GM18507 (cell line): ENCODE data around the gene SSNA1.

Experiments used
- DNase-seq: peaks from one replicate; pipeline ENCODE4 v3.0.0; 2011; ENCODE audit warnings: low read depth; ENCODE audit not compliant: insufficient read length; ENCODE audit errors: extremely low spot score
- FAIRE-seq: peaks from 2 replicates; lab custom pipeline; 2011; peaks lifted over from hg19 to GRCh38; lab: Jason Lieb, UNC

The SSNA1 gene

DNA sequence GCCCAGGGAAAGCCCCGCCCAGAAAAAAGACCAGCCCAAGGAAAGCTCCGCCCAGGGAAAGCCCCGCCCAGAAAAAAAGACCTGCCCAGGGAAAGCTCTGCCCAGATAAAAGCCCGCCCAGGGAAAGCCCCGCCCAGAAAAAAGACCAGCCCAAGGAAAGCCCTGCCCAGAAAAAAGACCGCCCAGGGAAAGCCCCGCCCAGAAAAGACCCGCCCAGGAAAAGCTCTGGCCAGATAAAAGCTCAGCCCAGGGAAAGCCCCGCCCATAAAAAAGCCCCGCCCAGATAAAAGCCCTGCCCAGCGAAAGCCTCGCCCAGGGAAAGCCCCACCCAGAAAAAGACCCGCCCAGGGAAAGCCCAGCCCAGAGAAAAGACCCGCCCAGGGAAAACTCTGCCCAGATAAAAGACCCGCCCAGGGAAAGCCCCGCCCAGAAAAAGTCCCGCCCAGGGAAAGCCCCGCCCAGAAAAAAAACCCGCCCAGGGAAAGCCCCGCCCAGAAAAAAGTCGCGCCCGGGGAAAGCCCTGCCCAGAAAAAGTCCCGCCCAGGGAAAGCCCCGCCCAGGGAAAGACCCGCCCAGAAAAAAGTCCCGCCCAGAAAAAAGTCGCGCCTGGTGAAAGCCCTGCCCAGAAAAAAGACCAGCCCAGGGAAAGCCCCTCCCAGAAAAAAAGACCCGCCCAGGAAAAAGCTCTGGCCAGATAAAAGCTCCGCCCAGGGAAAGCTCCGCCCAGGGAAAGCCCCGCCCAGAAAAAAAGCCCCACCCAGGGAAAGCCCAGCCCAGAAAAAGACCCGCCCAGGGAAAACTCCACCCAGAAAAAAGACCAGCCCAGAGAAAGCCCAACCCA, 37.6 kb upstream of the SSNA1 start:
- FAIRE-seq: peak; percentile 93
- DNase-seq: peak; percentile 70

DNA sequence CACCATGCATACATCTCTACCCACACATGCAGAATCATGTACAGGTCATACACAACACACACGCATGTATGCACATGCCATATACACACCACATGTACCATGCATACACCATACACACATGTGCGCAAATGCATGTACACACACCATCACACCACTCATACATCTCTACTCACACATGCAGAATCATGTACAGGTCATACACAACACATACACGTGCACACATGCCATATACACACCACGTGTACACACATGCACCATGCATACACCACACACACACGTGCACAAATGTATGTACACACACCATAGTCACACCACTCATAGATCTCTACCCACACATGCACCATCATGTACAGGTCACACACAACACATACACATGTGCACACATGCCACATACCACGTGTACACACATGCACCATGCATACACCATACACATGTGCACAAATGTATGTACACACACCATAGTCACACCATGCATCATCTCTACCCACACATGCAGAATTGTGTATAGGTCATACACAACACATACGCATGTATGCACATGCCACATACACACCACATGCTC, 35.6 kb upstream of the SSNA1 start:
- DNase-seq (no peak), FAIRE-seq (no peak)

DNA sequence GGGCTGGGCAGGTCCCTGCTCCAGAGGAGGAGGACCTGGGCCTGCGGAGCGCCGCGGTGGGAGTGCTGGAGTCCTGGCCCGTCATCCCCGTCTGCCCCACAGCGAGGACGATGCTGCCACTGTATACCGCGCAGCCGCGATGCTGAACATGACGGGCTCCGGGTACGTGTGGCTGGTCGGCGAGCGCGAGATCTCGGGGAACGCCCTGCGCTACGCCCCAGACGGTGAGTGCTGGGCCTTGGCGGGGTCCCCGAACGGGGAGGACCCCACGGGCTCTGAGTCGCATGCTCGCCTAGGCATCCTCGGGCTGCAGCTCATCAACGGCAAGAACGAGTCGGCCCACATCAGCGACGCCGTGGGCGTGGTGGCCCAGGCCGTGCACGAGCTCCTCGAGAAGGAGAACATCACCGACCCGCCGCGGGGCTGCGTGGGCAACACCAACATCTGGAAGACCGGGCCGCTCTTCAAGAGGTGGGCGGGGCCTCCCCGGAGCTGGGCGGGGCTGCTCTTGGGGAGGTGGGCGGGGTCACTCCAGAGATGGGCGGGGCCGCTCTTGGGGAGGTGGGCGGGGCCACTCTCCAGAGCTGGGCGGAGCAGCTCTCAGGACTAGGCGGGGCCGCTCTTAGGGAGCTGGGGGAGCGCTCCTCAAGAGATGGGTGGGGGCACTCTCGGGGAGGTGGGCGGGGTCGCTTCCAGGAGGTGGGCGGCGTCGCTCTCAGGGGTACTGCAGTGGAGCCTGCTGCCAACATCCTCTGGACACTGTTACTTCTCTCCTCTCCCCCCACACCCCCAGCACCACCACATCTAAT, 31.7 kb upstream of the SSNA1 start:
- peak; percentile 52 for DNase-seq
- peak; percentile 66 for FAIRE-seq

DNA sequence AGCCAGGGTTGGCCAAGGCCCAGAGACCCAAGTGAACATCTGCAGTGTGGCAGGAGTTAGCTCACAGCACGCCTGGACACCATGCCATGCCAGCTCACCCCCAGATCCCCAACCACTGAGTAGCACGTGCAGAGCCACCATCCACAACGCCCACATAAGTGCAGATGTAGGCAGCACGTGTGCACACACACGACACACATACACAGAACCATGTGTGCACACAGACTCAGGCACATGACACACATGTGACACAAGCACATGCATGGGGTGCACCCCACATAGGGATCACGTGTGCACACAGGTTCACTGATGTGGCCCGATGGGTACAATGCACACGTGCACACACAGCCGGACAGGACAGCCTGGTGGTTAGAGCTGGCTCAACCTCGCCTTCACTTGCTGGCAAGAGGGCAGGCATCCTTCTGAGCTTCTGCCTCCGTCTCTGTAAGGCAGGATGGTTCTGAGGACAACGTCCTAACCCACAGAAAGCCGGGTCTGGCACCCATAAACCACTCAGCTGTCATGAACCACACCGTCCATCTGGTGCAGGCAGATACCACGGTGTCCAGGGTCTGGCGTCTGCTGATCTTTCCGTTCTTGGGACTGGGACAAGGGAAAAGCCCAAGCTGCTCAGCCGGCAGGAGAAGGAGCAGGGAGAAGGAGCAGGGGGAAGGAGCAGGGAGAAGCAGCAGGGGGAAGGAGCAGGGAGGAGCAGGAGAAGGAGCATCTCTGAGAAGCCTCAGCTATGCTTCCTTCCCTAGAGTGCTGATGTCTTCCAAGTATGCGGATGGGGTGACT, 30.7 kb upstream of the SSNA1 start:
- DNase-seq: no peak
- FAIRE-seq: no peak

DNA sequence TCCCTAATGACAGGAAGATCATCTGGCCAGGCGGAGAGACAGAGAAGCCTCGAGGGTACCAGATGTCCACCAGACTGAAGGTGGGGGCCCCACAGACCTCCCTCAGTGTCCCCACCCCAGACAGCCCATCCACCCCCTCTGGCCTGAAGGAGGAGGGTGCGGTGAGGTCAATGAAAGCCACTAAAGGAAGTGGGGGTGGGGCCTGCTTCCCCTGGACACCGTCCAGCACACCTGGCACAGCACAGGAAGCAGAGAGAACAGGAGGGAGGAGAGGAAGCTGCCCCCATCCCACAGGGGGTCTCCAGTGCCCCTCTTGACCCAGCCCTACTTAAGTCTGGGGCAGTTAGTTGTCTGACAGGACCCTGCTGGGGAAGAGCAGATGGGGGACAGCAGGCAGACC, 29.9 kb upstream of the SSNA1 start:
- peak; percentile 68 for FAIRE-seq
- DNase-seq: no peak

DNA sequence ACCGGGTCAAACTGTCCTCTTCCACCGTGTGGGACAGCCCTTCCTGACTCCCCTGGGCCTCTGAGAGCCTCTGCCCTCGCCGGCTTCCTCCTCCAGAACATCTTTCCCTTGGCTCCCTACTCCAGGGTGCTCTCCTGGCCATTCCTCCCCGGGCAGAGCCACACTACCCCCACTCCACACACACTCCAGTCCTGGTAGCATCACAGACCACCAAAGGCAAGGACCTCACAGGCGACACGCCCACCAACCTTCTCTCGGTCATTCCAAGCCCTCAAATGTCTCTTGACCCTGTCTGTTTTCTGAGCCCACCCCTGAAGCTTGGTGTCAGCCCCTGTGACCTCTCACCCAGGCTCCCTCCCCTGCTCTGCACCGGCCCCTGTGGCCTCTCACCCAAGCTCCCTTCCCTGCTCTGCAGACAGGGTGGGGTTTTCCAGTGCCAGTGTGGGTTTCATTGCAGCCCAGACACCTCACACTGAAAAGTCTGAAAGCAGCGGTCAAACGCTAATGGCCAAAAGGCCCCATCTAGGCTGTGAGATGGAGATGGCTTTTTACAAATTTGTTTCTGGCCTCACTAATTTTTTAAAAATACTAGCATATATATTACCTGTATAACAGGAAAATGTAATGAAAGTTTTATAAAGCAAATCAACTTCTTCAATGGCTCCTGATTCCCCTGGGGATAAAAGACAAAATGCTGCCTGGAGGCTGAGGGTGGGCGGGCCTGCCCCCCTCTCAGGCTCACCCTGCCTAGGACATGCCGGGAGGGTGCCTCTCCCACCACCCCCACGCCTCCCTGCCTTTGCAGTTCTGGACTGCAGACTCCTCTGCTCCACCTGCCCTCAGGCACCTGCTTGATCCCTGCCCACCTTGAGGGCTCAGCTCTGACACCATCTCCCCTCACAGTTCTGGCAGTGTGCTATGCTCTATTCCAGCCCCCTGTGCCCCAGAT, 29.1 kb upstream of the SSNA1 start:
- FAIRE-seq (peak; percentile 82), DNase-seq (no peak)

DNA sequence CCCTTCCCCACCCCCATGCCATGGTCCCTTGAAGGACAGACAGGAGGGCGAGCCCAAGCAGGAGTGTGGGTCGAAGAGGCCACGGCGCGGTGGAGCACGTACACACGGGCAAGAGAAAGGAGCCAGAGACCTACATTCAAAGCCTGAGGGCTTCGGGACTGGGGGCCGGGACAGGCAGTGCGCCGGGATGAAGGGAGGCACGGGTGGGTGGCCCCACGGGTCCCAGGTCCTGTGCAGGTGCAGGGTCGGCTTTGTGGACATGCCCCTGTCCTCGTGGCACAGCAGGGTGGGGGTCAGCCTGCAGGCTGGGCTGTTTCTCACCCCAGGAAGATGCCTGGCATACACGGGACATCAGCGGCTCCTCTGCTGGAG, 28.4 kb upstream of the SSNA1 start:
- FAIRE-seq: no peak
- no peak for DNase-seq

DNA sequence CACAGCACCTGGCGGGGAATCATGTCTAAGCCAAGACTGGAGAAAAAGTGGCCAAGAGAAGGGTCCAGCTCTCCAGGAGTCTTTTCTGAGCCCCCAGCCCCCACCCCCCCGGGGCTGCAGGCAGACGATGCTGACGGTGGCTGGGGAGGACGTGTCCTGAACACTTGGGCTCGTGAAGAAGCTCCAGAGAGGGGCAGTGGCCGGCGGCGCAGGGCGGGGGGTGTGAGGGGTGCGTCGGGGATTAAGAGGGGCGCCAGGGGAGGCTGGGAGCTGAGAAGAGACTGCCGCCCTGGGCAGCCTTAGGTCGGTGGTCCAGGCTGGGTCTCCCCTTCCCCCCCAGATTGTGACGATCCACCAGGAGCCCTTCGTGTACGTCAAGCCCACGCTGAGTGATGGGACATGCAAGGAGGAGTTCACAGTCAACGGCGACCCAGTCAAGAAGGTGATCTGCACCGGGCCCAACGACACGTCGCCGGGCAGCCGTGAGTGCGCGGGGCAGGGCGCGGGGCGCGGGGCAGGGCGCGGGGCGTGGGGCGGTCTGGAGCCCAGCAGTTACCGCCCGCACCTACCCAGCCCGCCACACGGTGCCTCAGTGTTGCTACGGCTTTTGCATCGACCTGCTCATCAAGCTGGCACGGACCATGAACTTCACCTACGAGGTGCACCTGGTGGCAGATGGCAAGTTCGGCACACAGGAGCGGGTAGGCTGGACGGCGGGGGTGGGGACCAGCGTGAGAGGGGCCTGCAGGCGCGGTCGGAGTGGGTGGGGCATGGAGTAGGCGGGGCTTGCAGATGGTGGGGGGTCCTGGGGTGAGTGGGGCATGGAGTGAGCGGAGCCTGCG, 27.5 kb upstream of the SSNA1 start:
- FAIRE-seq: no peak
- DNase-seq: no peak

DNA sequence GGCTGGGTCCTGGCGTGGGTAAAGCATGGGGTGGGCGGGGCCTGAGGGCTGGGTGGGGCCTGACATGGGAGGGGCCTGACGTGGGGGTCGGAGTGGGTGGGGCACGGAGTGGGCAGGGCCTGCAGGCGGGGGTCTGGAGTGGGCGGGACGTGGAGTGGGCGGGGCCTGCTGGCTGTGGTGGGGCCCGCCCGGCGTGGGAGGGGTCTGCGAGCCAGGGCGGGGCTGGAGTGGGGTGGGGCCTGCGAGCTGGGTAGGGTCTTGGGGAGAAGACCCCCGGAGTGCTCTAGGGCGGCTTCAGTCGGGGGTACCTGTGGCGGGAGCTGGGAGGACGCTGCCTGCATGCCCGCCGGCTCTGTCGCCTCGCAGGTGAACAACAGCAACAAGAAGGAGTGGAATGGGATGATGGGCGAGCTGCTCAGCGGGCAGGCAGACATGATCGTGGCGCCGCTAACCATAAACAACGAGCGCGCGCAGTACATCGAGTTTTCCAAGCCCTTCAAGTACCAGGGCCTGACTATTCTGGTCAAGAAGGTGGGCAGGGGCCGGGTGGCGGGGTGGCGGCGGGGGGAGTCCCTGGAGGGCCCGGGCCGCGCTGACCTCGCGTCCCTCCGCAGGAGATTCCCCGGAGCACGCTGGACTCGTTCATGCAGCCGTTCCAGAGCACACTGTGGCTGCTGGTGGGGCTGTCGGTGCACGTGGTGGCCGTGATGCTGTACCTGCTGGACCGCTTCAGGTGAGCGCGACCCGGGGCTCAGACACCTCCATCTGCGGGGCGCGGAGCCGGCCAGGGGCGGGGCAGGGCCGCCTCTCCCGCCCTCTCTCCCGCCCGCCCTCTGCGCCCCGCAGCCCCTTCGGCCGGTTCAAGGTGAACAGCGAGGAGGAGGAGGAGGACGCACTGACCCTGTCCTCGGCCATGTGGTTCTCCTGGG, 26.7 kb upstream of the SSNA1 start:
- FAIRE-seq: no peak
- no peak for DNase-seq

DNA sequence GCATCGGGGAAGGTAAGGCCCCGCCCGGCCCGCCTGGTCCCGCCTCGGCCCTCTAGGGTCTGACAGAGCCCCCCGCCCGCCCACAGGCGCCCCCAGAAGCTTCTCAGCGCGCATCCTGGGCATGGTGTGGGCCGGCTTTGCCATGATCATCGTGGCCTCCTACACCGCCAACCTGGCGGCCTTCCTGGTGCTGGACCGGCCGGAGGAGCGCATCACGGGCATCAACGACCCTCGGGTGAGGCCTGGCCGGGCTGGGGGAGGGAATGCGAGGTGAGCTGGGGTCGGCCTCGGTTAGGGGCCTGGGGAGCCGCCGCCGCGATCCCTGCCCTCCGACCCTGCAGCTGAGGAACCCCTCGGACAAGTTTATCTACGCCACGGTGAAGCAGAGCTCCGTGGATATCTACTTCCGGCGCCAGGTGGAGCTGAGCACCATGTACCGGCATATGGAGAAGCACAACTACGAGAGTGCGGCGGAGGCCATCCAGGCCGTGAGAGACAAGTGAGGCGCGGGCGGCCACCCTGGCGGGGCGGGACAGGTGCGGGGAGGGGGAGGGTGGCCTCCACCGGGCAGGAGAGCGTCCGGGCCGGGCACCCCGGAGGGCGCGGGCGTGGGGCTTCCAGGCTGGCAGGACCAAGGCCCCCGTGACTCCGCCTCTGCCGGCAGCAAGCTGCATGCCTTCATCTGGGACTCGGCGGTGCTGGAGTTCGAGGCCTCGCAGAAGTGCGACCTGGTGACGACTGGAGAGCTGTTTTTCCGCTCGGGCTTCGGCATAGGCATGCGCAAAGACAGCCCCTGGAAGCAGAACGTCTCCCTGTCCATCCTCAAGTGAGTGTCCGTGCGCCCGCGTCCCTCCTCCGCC, 25.7 kb upstream of the SSNA1 start:
- no peak for FAIRE-seq

DNA sequence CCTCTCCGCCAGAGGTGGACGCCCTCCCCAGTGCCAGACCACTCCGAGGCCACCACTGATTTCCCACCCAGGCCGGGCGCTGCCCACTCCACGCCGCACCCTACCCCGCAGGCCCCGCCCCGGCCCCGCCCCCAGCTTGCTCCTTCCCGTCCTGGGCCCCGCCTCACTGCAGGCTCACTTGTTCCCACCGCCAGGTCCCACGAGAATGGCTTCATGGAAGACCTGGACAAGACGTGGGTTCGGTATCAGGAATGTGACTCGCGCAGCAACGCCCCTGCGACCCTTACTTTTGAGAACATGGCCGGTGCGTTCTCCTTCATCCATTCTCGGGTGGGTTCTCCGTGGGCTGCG, 25.1 kb upstream of the SSNA1 start:
- no peak for FAIRE-seq
- DNase-seq: no peak

More for the DNA sequence above, 25.7 kb upstream of the SSNA1 start:
- no peak for DNase-seq

DNA sequence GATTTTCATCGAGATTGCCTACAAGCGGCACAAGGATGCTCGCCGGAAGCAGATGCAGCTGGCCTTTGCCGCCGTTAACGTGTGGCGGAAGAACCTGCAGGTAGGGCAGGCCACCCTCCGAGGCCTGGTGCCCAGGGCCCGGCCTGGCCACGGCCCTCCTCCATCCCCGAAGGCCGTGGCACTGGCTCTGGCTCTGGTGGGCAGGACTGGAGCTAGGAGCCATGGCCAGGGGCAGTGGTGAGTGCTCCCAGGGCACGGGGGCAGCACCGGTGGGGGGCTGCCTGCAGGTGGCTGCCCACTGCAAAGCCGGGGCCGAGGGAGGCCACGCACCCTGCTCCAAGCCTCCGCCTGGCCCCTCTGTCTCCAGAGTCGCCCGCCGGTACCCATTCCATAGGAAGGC, 24.7 kb upstream of the SSNA1 start:
- no peak for FAIRE-seq
- DNase-seq: no peak

DNA sequence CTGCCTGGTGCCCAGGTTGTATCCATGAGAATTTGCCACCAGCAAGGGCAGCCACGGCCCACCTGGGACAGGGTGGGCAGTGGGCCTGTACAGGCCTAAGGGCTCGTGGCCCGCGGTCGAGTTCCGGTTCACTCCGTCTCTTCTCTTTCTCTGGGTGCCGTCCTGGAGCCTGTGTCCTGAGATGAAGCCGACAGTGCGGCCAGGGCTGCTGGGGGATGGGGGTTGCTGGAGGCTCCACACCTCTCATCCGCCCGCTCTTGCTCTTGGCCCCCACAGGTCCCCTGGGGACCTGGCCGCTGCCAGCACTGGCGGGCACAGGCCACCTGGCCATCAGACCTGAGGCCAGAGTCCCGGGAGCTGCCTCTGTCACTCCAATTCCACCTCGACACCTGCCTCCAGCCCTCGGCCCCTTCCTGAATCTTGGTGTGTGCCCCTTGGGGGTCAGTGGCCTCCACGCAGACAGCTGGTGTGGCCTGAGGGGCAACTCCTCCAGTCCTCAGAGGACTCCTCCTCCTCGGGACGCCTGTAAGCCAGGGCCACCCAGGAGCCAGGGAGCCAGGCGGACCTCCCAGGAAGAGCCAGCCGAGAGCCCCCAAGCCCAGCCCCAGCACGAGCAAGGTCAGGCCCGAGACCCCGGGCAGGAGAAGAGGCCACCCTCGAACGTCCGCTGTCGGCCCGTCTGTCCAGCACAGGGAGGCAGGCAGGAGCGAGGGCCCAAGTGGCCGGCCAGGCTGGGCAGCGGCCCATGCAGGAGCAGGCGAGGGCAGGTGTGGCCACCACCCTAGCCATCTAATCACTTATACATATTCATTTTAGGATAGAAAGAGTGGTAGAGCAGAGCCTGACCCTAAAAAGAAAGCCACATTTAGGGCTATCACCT, 23.9 kb upstream of the SSNA1 start:
- DNase-seq: no peak

DNA sequence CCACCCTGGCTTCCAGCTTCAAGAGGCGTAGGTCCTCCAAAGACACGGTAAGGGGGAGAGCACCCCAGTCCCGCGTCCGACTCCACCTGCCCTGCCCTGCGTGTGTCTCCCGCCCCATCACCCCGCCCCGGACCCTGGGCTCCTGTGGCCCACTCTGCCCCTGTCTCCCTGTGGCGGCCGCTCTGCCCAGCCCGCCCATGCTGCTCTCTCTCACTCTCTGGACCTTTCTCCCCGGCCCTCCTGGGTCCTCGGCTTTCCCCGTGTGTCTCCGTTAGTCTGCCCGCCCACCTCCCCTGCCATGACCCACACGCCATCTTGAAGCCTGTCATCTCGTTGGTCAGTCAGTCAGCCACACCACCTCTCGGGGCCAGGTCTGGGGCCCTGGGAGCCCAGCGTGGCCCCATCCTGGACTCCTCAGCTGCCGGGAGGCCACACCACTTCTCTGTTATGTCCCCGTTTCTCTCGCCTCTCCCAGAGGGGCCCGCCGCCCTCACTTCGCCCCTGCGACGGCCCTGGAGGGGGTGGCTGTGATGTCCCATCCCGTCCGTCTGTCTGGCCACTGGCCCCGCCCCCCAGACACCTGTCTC, 23.1 kb upstream of the SSNA1 start:
- FAIRE-seq (no peak), DNase-seq (no peak)

More for the DNA sequence above, 23.9 kb upstream of the SSNA1 start:
- FAIRE-seq: no peak
